IPS-20b (cell line): Measurements from ENCODE around the gene OSBPL3.
"Not testable (repeated sequence)": the region's sequence is repeated elsewhere in the genome, so short reads cannot be mapped to it uniquely, and the experiment has no call there.

Experiments used
- H3K27ac ChIP-seq: one replicate; pipeline ENCODE4 v1.5.1; 2013; ENCODE audit warnings: low read length
- H3K27me3 ChIP-seq: 2 replicates; pipeline ENCODE4 v1.6.1; 2013; ENCODE audit warnings: mild to moderate bottlenecking, low read length, inconsistent platforms; ENCODE audit not compliant: insufficient read depth
- H3K36me3 ChIP-seq: 2 replicates; pipeline ENCODE4 v1.6.1; 2013; ENCODE audit warnings: low read depth, mild to moderate bottlenecking, inconsistent platforms, low read length, moderate library complexity; ENCODE audit not compliant: insufficient read depth
- H3K4me1 ChIP-seq: 2 replicates; pipeline ENCODE4 v1.6.1; 2013; ENCODE audit warnings: mild to moderate bottlenecking, control low read depth, inconsistent platforms, low read length, moderate library complexity; ENCODE audit not compliant: insufficient read depth
- H3K4me3 ChIP-seq: 2 replicates; pipeline ENCODE4 v1.5.1; 2013; ENCODE audit warnings: mild to moderate bottlenecking, low read length, inconsistent platforms
- H3K9ac ChIP-seq: 2 replicates; pipeline ENCODE4 v1.6.1; 2013; ENCODE audit warnings: low read depth, mild to moderate bottlenecking, inconsistent platforms, low read length, moderate library complexity
- H3K9me3 ChIP-seq: 2 replicates; pipeline ENCODE4 v1.6.1; 2013; ENCODE audit warnings: mild to moderate bottlenecking, low read depth, low read length, inconsistent platforms; ENCODE audit not compliant: insufficient read depth

The OSBPL3 gene

GRCh38 chr7:24913801-24914464 lies 66.0 kb downstream of the OSBPL3 start:
- Histone ChIP-seq H3K27me3 (no peaks in the 10 kb centered on the region), H3K4me1 (peaks cover 17% of the 10 kb centered on the region; the same call in 1 of the 2 replicates), H3K9me3 (no peaks in the 10 kb centered on the region), H3K27ac (no peak overlapping the region), H3K36me3 (no peaks in the 10 kb centered on the region), H3K9ac (no peak overlapping the region), H3K4me3 (no peak overlapping the region)

DNA sequence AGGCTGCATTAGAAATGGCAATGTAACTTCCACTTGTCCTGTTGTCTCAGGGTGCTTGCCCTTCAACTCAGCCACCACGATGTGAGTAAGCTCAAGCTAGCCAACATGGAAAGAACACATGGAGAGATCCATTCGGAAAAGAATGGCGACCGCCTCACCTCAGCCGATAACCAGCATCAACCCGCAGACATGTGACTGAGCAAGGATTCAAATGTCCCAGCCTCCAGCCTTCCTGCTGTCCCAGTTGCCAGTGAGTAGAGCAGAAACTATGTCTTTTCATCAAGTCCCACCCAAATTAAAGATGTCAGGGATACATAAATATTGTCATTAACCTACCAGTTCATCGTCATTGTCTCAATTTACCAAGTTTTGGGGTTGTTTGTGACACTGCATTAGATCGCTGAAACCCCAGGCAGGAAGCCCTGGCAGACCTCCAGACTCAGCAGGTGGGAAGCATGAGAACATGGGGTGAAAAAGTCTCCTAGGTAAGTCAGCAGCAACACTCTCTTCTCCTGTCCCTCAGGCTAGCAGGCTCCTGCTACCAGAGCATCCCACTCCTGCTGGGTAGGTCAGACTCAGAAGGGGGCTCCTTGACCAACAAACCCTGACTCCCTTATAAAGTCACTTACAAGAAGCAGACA lies 67.0 kb downstream of the OSBPL3 start:
- Histone ChIP-seq H3K27ac (no peak overlapping the region), H3K36me3 (no peaks in the 10 kb centered on the region), H3K4me3 (no peak overlapping the region), H3K27me3 (no peaks in the 10 kb centered on the region), H3K9ac (no peak overlapping the region), H3K4me1 (peaks cover 16% of the 10 kb centered on the region; the same call in 1 of the 2 replicates), H3K9me3 (no peaks in the 10 kb centered on the region)

- Histone ChIP-seq H3K9ac (no peak overlapping the region), H3K27ac (no peak overlapping the region), H3K4me3 (no peak overlapping the region), H3K9me3 (no peaks in the 10 kb centered on the region), H3K27me3 (no peaks in the 10 kb centered on the region), H3K36me3 (no peaks in the 10 kb centered on the region), H3K4me1 (peaks cover 11% of the 10 kb centered on the region; the same call in 1 of the 2 replicates)
These were observed 67.6 kb downstream of the OSBPL3 start for GRCh38 chr7:24912424-24912823.

DNA sequence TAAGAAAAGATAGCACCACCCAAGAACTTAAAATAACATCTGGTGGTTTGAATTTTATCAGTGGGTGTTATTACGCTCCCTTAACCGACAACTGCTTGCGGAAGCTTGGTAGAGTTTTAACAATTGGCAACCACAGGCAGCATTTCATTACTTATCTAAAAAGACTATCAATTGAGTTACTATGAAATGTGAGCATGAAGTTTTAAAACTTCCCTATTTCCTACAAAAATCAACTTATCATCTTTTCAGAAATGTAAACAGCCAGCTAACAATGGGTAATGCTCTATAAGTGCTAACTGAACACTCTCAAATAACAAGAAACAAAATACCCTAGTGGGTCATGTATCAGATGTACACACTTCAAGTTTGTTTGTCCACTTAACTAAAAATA lies 68.8 kb downstream of the OSBPL3 start:
- no peak overlapping the region for H3K27ac ChIP-seq
- no peaks in the 10 kb centered on the region for H3K27me3 ChIP-seq
- H3K36me3 ChIP-seq, result no peaks in the 10 kb centered on the region
- no peaks in the 10 kb centered on the region for H3K9me3 ChIP-seq
- no peak overlapping the region for H3K9ac ChIP-seq
- H3K4me1 ChIP-seq, result peaks cover 3% of the 10 kb centered on the region; the same call in 1 of the 2 replicates
- no peak overlapping the region for H3K4me3 ChIP-seq

- Histone ChIP-seq H3K27me3 (no peaks in the 10 kb centered on the region), H3K4me3 (no peak overlapping the region), H3K9me3 (no peaks in the 10 kb centered on the region), H3K36me3 (no peaks in the 10 kb centered on the region), H3K4me1 (no peaks in the 10 kb centered on the region), H3K9ac (no peak overlapping the region), H3K27ac (no peak overlapping the region)
These were observed 69.3 kb downstream of the OSBPL3 start for GRCh38 chr7:24910551-24911212.

GRCh38 chr7:24908727-24909126 lies 71.3 kb downstream of the OSBPL3 start:
- H3K4me3 ChIP-seq, result no peak overlapping the region
- no peaks in the 10 kb centered on the region for H3K4me1 ChIP-seq
- H3K27ac ChIP-seq, result no peak overlapping the region

GRCh38 chr7:24908166-24908565 lies 71.8 kb downstream of the OSBPL3 start:
- no peak overlapping the region for H3K4me3 ChIP-seq
- no peaks in the 10 kb centered on the region for H3K9me3 ChIP-seq

More at GRCh38 chr7:24908727-24909126, 71.3 kb downstream of the OSBPL3 start:
- H3K27me3 ChIP-seq, result no peaks in the 10 kb centered on the region
- no peaks in the 10 kb centered on the region for H3K9me3 ChIP-seq
- no peak overlapping the region for H3K9ac ChIP-seq
- H3K36me3 ChIP-seq, result no peaks in the 10 kb centered on the region

DNA sequence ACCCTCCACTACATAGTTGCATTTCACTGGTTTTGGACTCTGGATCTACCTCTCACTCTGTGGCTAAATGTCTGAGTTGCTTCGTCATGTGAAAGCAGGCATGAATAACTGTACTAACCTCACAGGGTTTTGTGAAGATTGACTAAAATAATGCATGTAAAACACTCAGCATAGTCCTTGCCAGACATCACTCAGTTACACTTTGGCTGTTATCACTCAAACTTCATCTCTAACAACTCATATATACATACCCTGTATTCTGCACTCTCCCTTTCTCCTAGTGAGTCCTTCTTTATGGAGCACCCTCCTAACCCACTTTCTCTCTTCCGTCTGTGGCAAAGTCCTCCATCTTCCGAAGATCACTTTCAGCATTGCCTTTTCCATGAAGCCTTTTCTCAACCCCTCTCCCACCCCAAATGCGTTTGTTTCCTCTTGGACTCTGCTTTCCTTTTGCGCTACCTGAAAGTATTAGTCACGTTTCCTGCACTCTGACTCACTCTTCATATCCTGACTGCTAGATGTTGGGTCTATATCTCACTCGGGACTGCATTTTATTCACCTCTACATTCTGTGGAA lies 72.6 kb downstream of the OSBPL3 start:
- H3K27ac ChIP-seq, result no peak overlapping the region
- H3K36me3 ChIP-seq, result no peaks in the 10 kb centered on the region
- H3K27me3 ChIP-seq, result no peaks in the 10 kb centered on the region
- H3K9me3 ChIP-seq, result no peaks in the 10 kb centered on the region
- no peaks in the 10 kb centered on the region for H3K4me1 ChIP-seq
- H3K4me3 ChIP-seq, result no peak overlapping the region
- no peak overlapping the region for H3K9ac ChIP-seq

More at GRCh38 chr7:24908166-24908565, 71.8 kb downstream of the OSBPL3 start:
- no peaks in the 10 kb centered on the region for H3K4me1 ChIP-seq
- no peak overlapping the region for H3K9ac ChIP-seq
- H3K36me3 ChIP-seq, result no peaks in the 10 kb centered on the region
- H3K27ac ChIP-seq, result no peak overlapping the region
- no peaks in the 10 kb centered on the region for H3K27me3 ChIP-seq

DNA sequence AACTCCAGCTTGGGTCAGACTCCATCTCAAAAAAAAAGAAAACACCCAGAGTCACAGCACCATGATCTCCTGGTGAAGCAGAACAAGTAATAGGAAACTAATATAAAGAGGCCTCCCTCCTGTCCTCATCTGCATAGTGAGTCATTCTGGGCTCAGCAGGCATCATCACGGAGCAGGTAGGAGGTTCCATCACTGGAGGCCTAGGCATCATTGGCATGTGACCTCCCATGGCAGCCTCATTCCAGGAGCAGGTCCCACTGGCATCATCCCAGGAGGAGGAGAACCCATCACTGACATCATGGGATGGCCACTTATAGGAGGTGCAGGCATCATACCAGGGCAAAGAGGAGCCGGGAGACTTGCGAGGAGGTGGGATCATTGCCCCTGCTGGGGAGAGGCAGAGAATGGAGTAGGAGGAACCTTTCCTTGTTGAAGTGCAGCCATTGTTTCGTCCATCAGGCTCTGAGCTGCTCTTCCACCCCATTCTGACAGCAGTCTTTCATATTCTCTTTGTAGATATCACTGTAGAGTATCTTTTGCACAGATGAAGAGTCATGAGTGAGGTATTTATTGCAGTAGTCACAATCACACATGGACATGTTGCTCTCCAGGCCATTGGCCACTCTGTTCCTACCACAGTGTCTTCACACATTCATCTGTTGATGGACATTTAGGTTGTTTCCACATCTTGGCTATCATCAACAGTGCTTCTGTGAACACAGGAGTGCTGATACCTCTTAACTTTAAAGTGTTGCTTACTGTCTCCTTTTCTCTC lies 73.8 kb downstream of the OSBPL3 start:
- H3K9me3 ChIP-seq, result no peaks in the 10 kb centered on the region
- no peak overlapping the region for H3K27ac ChIP-seq
- H3K27me3 ChIP-seq, result no peaks in the 10 kb centered on the region
- no peaks in the 10 kb centered on the region for H3K36me3 ChIP-seq
- no peak overlapping the region for H3K9ac ChIP-seq
- no peaks in the 10 kb centered on the region for H3K4me1 ChIP-seq
- no peak overlapping the region for H3K4me3 ChIP-seq

DNA sequence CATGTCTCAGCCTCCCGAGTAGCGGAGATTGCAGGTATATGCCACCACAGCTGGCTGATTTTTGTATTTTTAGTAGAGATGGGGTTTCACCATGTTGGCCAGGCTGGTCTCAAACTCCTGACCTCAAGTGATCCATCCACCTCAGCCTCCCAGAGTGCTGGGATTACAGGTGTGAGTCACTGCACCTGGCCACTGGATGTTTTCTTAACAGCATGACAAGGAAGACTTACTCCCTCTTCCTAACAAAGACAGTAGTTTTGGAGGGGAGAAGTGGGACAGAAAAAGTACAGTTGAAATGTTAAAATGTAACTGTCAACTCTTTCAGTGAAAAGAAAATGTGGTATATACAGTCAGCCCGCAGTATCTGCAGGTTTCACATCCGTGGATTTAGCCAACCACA lies 76.0 kb downstream of the OSBPL3 start:
- not testable (repeated sequence) for H3K4me3 ChIP-seq, H3K27me3 ChIP-seq, H3K9ac ChIP-seq, H3K9me3 ChIP-seq, H3K27ac ChIP-seq, H3K4me1 ChIP-seq, H3K36me3 ChIP-seq

GRCh38 chr7:24903559-24903958 lies 76.4 kb downstream of the OSBPL3 start:
- H3K9me3 ChIP-seq, result no peaks in the 10 kb centered on the region
- H3K9ac ChIP-seq, result no peak overlapping the region
- no peaks in the 10 kb centered on the region for H3K27me3 ChIP-seq
- no peaks in the 10 kb centered on the region for H3K36me3 ChIP-seq
- no peak overlapping the region for H3K4me3 ChIP-seq
- H3K4me1 ChIP-seq, result no peaks in the 10 kb centered on the region
- H3K27ac ChIP-seq, result no peak overlapping the region
